Naive B cell (primary cell): Measurements from ENCODE around the gene CCDC30. TPM values are rescaled to one million over a fixed set of nuclear protein-coding genes. Genes with fewer than 3 reads are reported as not detected.

Experiments
- ATAC-seq, 2 donors: fragments of 150-1000 bp; cut with Tn5 transposase; 2 replicates each; pipeline ENCODE4 v1.10.0; 2021; ENCODE audit warnings: low read depth in 2 of 2, mild to moderate bottlenecking in 2 of 2, moderate library complexity in 2 of 2
- DNase-seq: peaks from one replicate; pipeline ENCODE4 v3.0.0; 2022
- H3K27ac Mint-ChIP-seq, 6 donors: one replicate each; pipeline ENCODE4 v1.8.0; 2020 to 2022; ENCODE audit warnings: mild to moderate bottlenecking in 6 of 6, mixed read lengths in 6 of 6, moderate library complexity in 5 of 6, inconsistent platforms in 2 of 6
- H3K27me3 Mint-ChIP-seq, 3 donors: one replicate each; pipeline ENCODE4 v1.8.0; 2021 to 2022; ENCODE audit warnings: mixed read lengths in 3 of 3, mild to moderate bottlenecking in 1 of 3
- H3K36me3 Mint-ChIP-seq, 2 donors: one replicate each; pipeline ENCODE4 v1.8.0; 2020 to 2022; ENCODE audit warnings: mixed read lengths in 2 of 2, inconsistent platforms in 1 of 2, mild to moderate bottlenecking in 1 of 2
- H3K4me1 Mint-ChIP-seq, 3 donors: one replicate each; pipeline ENCODE4 v1.8.0; 2020 to 2022; ENCODE audit warnings: mixed read lengths in 3 of 3, inconsistent platforms in 1 of 3, mild to moderate bottlenecking in 1 of 3, moderate library complexity in 1 of 3
- H3K4me3 Mint-ChIP-seq, 8 donors: one replicate each; pipeline ENCODE4 v1.8.0; 2020 to 2022; ENCODE audit warnings: mild to moderate bottlenecking in 8 of 8, mixed read lengths in 8 of 8, moderate library complexity in 8 of 8, inconsistent platforms in 2 of 8
- H3K9me3 Mint-ChIP-seq, 7 donors: one replicate each; pipeline ENCODE4 v1.8.0; 2020 to 2022; ENCODE audit warnings: mixed read lengths in 7 of 7, mild to moderate bottlenecking in 5 of 7, inconsistent platforms in 2 of 7, moderate library complexity in 1 of 7
- polyA plus RNA-seq, 6 donors: library from polyadenylated mRNA; unstranded; fragments of 300-500 nt; fragmentation: Illumina TruSeq; gene quantifications; one replicate each; pipeline ENCODE4 v1.2.3, GENCODE V29; 2021; ENCODE audit warnings: low read depth in 6 of 6

CCDC30 gene
- polyA plus RNA-seq, 6 donors from 2014 or later: 0.72 to 4.0 (median 1.3) TPM

DNA sequence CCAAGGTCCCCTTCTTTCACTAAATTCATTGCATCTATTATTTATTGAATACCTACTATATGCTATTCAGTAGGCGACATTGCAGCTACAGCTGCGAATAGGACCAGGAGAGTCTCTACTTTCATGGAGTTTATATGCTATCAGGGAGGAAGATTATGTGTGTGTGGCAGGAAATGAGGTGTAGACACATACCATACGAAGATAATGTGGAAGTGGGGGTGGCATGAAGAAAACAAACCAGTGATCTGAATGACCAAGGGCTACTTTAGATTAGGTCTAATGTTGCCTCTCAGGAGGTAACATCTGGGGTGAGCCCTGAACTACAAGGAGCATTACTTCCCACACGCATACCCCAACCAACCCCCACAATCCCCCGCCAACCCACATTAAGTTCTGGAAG lies 194.1 kb downstream of the CCDC30 start:
- peaks cover 9 to 11% of the 10 kb centered on the region in 2 donors for H3K36me3 Mint-ChIP-seq
- H3K27ac Mint-ChIP-seq: peak overlapping the region; percentile 53 to 97 (median 94)
- peaks cover 38 to 46% (median 40%) of the 10 kb centered on the region in 3 donors for H3K4me1 Mint-ChIP-seq
- no peak for DNase-seq
- peak overlapping the region; percentile 67 to 99 (median 98) for H3K4me3 Mint-ChIP-seq
- no peak for ATAC-seq
- H3K27me3 Mint-ChIP-seq: no peaks in the 10 kb centered on the region
- H3K9me3 Mint-ChIP-seq: no peaks in the 10 kb centered on the region

DNA sequence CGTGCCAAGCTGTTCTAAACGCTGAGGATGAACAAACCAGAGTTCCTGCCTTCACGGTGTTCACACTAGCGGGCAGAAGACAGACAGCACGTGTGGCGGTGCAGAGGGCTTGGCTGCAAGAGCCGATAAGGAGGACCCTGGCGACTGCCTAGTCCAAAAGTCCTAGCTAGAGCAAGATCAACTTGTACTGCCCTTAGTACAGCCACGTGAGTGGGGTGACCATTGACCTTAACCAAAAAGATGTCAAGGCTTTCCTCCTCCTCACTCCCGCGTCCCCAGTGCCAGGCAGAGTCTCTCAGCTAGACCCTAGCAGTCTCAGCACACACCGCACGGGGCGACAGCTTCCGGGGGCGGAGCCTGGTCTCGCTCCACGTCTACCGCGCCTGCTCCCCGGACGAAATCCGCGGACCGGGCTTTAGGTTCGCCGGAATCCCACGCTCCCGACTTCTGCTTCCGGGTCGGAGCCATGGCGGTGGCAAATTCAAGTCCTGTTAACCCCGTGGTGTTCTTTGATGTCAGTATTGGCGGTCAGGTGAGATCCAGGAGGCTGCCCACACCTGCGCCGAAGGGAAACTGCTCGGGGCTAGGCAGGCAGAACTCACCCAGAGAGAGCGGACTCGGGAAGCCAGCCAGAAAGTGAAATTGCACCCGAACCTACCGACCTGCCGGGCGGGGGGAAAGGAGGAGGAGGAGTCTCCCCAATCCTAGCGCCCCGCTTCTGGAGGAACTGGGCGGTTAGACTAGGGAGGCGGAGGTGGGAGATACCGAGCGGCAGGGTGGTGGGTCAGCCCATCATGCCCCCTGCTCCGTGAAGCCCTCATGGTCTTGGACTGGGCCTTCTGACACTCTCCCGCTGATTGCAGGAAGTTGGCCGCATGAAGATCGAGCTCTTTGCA lies 195.1 kb downstream of the CCDC30 start, which contains the start of gene PPIH:
TSS of gene PPIH (plus strand) at position 443 of the 896 bp plus-strand sequence. CDS start at position 467, 24 bp downstream.
- peak within 1 kb of the TSS; percentile 94 to 100 (median 99) for H3K4me3 Mint-ChIP-seq
- DNase-seq: peak; percentile 90
- H3K27ac Mint-ChIP-seq: peak within 1 kb of the TSS; percentile 92 to 97 (median 96)
- no peaks in the 10 kb centered on the region for H3K9me3 Mint-ChIP-seq
- no peaks in the 10 kb centered on the region for H3K27me3 Mint-ChIP-seq
- peak; percentile 97 for ATAC-seq
- peaks cover 9 to 11% of the 10 kb centered on the region in 2 donors for H3K36me3 Mint-ChIP-seq
- peaks cover 38 to 46% (median 40%) of the 10 kb centered on the region in 3 donors for H3K4me1 Mint-ChIP-seq

DNA sequence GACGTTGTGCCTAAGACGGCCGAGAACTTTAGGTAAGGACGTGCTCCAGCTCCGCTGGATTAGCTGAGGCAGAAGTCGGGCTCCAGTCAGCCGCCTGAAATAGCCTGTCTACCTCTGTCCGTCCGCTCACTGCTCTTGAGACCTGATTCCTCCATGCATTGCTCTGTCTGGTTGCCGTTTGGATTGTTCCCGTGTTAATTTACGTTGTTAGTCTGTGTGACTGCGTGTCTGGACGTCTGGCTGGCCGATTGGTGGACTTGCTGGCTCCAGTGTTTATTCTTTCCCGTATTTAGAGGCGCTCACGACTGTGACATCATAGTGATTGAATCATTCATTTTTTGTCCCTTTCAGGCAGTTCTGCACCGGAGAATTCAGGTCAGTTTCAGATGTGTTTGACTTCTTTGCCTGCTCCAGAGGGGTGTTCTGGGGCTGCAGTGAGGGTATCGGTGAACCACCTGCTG lies 195.8 kb downstream of the CCDC30 start:
- ATAC-seq (no peak), DNase-seq (no peak)
- no peaks in the 10 kb centered on the region for H3K9me3 Mint-ChIP-seq
- peaks cover 38 to 46% (median 40%) of the 10 kb centered on the region in 3 donors for H3K4me1 Mint-ChIP-seq
- no peaks in the 10 kb centered on the region for H3K27me3 Mint-ChIP-seq
- peaks cover 9 to 11% of the 10 kb centered on the region in 2 donors for H3K36me3 Mint-ChIP-seq
- peak overlapping the region; percentile 92 to 97 (median 96) for H3K27ac Mint-ChIP-seq
- peak overlapping the region; percentile 94 to 100 (median 99) for H3K4me3 Mint-ChIP-seq

DNA sequence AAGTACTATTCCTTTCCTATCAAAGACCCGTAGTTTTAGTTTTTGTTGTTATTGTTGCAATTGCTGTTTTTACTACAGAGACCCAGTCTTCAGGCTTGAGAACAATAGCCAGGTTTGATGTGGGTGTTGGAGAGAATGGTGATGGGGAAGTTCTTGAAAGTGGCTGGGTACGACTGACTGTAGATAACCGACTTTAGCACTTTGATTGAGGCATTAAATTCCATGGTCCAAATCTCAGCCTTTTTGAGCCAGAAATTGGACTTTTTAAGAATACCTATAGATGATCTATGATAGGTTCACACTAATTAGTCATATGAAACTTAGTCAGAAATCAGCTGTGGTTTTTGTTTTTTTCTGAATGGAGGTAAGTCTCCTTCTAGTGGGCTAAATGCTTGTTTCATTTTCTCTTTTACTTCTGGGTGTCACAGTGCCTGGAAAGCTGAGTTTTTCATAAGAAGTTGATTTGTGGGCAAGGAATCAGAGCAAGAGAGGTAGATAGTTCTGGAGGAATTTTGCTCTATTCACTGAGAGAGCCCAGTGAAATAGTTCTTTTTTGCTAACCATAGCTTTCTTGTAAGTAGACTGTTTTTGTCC lies 197.9 kb downstream of the CCDC30 start:
- H3K4me1 Mint-ChIP-seq: peaks cover 36 to 46% (median 38%) of the 10 kb centered on the region in 3 donors
- no peaks in the 10 kb centered on the region for H3K27me3 Mint-ChIP-seq
- peak overlapping the region in 3 of 8 donors; percentile 23 to 99 (median 99) for H3K4me3 Mint-ChIP-seq
- ATAC-seq (no peak), DNase-seq (no peak)
- peak overlapping the region in 3 of 6 donors; percentile 16 to 75 (median 65) for H3K27ac Mint-ChIP-seq
- H3K9me3 Mint-ChIP-seq: no peaks in the 10 kb centered on the region
- H3K36me3 Mint-ChIP-seq: peaks cover 11 to 13% of the 10 kb centered on the region in 2 donors

DNA sequence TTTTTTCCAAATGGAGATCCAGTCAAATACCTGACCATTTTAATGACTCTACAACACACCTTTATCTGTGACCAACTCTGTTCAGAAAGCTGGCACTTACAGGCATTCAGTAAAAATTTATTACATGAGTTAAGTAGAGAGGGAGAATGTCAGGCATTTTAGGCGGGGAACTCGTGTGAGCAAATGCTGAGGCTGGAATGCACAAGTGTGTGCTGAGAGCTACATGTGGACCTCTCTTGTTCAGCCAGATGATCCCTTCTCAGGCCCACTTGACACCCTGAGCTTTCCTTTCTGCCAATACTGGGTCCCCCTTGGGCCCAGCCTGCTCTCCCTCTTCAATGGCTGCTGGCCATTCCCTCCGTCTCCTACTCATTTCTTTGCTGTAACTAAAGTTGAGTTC lies 206.8 kb downstream of the CCDC30 start:
- no peak for ATAC-seq
- Mint-ChIP-seq H3K36me3 (peaks cover 21 to 44% of the 10 kb centered on the region in 2 donors), H3K4me3 (no peak overlapping the region), H3K4me1 (peaks cover 0 to 12% (median 0%) of the 10 kb centered on the region in 3 donors), H3K27me3 (no peaks in the 10 kb centered on the region), H3K9me3 (no peaks in the 10 kb centered on the region), H3K27ac (no peak overlapping the region)
- DNase-seq: no peak

DNA sequence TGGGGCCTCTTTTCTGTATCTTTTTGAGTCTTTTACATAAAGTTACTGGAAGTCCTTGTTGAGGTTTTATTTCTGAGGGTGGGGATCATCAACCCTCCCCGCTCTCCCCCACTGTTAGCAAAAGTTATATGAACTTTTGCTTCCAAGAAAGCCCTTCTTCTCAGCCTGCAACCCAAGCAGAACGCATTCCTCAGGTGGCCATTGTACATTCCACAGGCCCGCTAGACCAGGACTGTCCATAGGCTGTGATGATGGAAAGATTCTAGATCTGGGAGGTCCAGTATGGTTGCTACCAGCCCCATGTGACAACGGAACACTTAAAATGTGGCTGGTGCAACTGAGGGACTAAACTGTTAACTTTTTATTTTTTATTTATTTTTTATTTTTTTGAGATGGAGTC lies 207.3 kb downstream of the CCDC30 start:
- Mint-ChIP-seq H3K9me3 (no peaks in the 10 kb centered on the region), H3K4me1 (peaks cover 0 to 12% (median 0%) of the 10 kb centered on the region in 3 donors), H3K4me3 (no peak overlapping the region), H3K27me3 (no peaks in the 10 kb centered on the region), H3K36me3 (peaks cover 26 to 44% of the 10 kb centered on the region in 2 donors), H3K27ac (peak overlapping the region in 1 of 6 donors; percentile 21)
- ATAC-seq (no peak), DNase-seq (no peak)

DNA sequence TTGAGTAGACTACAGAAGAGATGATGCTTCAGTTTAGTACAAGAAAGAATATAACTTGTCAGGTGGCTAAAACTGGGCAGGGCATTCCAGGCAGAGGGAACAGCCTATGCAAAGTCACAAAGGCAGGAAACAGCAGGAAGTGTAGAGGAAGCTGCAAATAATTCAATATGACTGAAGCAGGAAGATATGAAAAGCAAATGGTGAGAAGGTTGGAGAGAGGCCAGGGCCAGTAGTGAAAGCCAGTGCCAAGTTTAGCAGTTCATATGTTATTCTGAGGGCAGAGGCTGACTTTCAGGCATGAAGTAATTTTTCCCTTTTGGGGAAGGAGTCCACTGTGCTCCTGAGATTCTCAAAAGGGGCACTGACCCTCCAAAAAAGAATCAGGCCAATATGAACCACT lies 211.1 kb downstream of the CCDC30 start:
- DNase-seq: no peak
- H3K27ac Mint-ChIP-seq: no peak overlapping the region
- no peak for ATAC-seq
- H3K36me3 Mint-ChIP-seq: peaks cover 17% of the 10 kb centered on the region in 2 donors
- no peaks in the 10 kb centered on the region for H3K27me3 Mint-ChIP-seq
- peaks cover 0 to 8% (median 4%) of the 10 kb centered on the region in 3 donors for H3K4me1 Mint-ChIP-seq
- no peak overlapping the region for H3K4me3 Mint-ChIP-seq
- H3K9me3 Mint-ChIP-seq: no peaks in the 10 kb centered on the region

DNA sequence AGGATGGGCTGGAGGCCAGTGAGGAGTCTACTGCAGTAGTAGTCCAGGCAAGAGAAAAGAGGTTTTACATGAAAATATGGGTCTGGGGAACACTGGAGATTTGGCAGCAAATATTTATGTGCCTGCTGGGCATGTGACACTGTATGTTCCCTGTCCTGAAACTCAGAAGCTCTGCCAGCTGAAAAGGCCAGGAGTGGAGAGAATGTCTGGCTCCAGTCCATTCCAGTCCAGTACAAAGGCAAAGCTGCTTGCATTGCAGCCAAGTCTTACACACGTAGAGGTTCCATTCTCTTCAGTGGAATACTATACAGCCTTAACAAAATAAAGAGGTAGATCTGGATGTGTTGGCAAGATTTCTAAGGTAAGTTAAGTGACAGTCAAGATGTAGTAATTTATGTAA lies 211.6 kb downstream of the CCDC30 start:
- ATAC-seq (no peak), DNase-seq (no peak)
- Mint-ChIP-seq H3K4me1 (peaks cover 0 to 8% (median 4%) of the 10 kb centered on the region in 3 donors), H3K27me3 (no peaks in the 10 kb centered on the region), H3K9me3 (no peaks in the 10 kb centered on the region), H3K4me3 (no peak overlapping the region), H3K27ac (peak overlapping the region in 2 of 6 donors; percentile 11 to 81), H3K36me3 (peaks cover 17% of the 10 kb centered on the region in 2 donors)

DNA sequence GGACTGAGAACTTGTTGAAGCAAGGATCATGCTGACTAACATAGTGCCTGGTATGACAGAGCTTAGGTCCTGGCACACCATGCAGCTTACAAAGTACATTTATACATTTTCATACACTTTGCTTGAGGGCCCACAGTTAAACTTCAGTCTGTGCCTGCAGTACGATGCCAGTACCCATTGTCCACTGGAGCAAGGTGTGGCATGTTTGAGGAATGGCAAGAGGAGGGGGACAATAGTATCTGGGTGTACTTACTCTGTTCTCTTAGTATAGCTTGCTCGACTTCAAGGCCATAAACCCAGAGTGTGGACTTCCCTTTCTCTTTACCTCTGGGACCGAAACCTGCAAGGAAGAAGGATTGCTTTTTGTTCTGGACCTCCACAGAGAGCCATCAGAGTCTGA lies 212.4 kb downstream of the CCDC30 start:
- Mint-ChIP-seq H3K36me3 (peaks cover 10 to 13% of the 10 kb centered on the region in 2 donors), H3K9me3 (no peaks in the 10 kb centered on the region), H3K4me3 (no peak overlapping the region), H3K4me1 (peaks cover 0 to 8% (median 5%) of the 10 kb centered on the region in 3 donors), H3K27me3 (no peaks in the 10 kb centered on the region), H3K27ac (peak overlapping the region in 1 of 6 donors; percentile 11)
- DNase-seq: no peak
- no peak for ATAC-seq

DNA sequence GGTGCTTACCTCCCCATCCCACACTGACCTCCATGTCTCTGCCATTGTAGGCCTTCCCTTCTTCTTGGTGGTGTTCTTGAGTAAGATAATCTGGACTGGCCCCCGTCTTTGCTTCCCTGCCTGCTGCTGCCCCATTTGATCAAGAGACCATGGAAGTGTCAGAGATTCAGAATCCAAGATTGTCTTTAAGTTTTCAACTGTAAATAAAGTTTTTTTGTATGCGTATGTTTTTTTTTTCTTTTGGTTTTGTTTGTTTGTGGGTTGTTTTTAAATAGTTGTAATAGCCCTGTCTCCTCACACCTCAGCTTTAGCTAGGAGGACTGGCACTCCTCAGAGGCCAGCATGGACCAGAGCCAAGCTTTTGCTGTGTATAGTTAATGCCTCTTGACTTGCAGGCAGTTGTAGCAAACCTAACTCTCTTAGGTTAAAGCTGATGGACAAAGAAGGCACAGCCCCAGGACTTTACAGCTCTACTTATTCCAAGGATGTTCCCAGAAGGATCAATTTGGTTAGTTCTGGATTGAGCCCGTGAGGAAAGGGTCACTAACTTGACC lies 213.5 kb downstream of the CCDC30 start:
- H3K27ac Mint-ChIP-seq: peak overlapping the region in 2 of 6 donors; percentile 76 to 92

DNA sequence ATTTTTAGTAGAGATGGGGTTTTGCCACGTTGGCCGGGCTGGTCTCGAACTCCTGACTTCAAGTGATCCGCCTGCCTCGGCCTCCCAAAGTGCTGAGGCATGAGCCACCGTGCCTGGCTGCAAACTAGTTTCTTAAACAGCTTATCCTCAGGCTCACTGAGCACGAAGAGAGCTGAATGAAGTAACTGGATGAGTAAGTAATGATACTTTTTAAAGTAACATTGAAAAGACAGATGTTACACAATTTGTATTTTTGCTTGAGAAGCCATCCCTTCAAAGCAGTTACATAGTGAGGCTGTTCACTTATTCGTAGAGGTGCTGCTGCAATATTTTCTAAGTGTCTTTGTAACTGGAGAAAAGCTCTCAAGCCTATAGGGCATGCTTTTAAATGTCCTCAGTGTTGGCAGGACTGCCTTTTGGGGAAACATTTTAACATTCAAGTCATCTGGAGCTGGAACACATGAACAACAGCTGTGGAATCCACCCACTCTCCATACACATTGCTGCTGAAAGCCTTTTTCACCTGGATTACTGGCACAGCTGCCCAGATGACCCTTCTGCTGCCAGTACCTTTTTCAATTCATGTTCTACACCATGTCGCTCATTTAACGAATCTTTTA lies 216.4 kb downstream of the CCDC30 start:
- Mint-ChIP-seq H3K27me3 (no peaks in the 10 kb centered on the region), H3K9me3 (no peaks in the 10 kb centered on the region), H3K4me1 (peaks cover 18 to 36% (median 26%) of the 10 kb centered on the region in 3 donors), H3K27ac (peak overlapping the region in 1 of 6 donors; percentile 11), H3K4me3 (peak overlapping the region in 2 of 8 donors; percentile 9 to 95), H3K36me3 (peaks cover 7 to 23% of the 10 kb centered on the region in 2 donors)
- DNase-seq: no peak
- ATAC-seq: no peak

More for the DNA sequence above, 213.5 kb downstream of the CCDC30 start:
- ATAC-seq (no peak), DNase-seq (no peak)
- Mint-ChIP-seq H3K9me3 (no peaks in the 10 kb centered on the region), H3K27me3 (no peaks in the 10 kb centered on the region), H3K36me3 (peaks cover 10 to 13% of the 10 kb centered on the region in 2 donors), H3K4me1 (peaks cover 8 to 16% (median 14%) of the 10 kb centered on the region in 3 donors), H3K4me3 (no peak overlapping the region)

DNA sequence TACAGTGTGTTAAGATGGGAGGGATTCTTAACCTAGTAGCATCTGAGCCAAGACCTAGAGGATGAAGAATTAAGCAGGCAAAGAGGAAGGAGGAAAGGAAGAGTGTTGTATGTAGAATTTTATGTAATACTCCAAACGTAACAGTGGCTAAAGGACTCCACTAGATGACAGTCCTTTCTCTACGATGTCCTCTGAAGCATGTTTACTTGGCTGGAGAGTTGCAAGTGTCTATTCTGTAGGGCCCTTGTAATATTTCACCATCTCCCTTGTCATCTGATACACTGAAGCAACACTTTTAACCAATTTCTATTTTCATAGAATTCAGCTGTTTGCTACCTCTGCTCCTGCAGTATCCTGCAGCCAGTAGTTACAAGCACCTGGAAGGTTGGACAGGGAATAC lies 217.0 kb downstream of the CCDC30 start:
- peaks cover 12 to 19% of the 10 kb centered on the region in 2 donors for H3K36me3 Mint-ChIP-seq
- ATAC-seq: no peak
- H3K4me1 Mint-ChIP-seq: peaks cover 23 to 42% (median 32%) of the 10 kb centered on the region in 3 donors
- no peaks in the 10 kb centered on the region for H3K9me3 Mint-ChIP-seq
- no peaks in the 10 kb centered on the region for H3K27me3 Mint-ChIP-seq
- no peak for DNase-seq
- peak overlapping the region in 4 of 8 donors; percentile 12 to 98 (median 62) for H3K4me3 Mint-ChIP-seq
- H3K27ac Mint-ChIP-seq: no peak overlapping the region
